Tibial artery (tissue), 4 donors: ENCODE results near the gene CCM2L.

Experiments
- DNase-seq, 2 donors: peaks; one replicate each; pipeline ENCODE4 v3.0.0-alpha.2; 2019
- H3K27ac ChIP-seq, 2 donors: fragments of 200-600 bp; sonication (generic) in 1 of 2; 1 replicate in 1 of 2; 2 replicates in 1 of 2; pipeline ENCODE4 v1.5.1; 2018 to 2019; ENCODE audit warnings: mild to moderate bottlenecking in 1 of 2
- H3K27me3 ChIP-seq, 2 donors: fragments of 200-600 bp; sonication (generic) in 1 of 2; one replicate each; pipeline versions ENCODE4 v1.5.1 to v1.6.0; 2016 to 2019
- H3K36me3 ChIP-seq, 3 donors: fragments of 200-600 bp; sonication (generic) in 2 of 3; one replicate each; pipeline ENCODE4 v1.5.1; 2016 to 2019; ENCODE audit warnings: mild to moderate bottlenecking in 2 of 3
- H3K4me1 ChIP-seq, 4 donors: fragments of 200-600 bp; sonication (generic) in 2 of 4; 1 replicate in 3 of 4; 2 replicates in 1 of 4; pipeline ENCODE4 v1.5.1; 2016 to 2019
- H3K4me3 ChIP-seq, 2 donors: fragments of 200-600 bp; sonication (generic) in 1 of 2; 1 replicate in 1 of 2; 2 replicates in 1 of 2; pipeline ENCODE4 v1.5.1; 2018 to 2019; ENCODE audit warnings: mild to moderate bottlenecking in 2 of 2
- H3K9me3 ChIP-seq, 3 donors: fragments of 200-600 bp; sonication (generic) in 1 of 3; one replicate each; pipeline ENCODE4 v1.5.1; 2016 to 2019
- CTCF ChIP-seq, 2 experiments: fragments of 200-600 bp in 1 of 2; fragments of 450-650 bp in 1 of 2; IDR thresholded peaks; one replicate each; pipeline ENCODE4 v1.5.1; 2017 to 2019; ENCODE audit warnings: antibody characterized with exemption in 2 of 2, mild to moderate bottlenecking in 1 of 2, moderate library complexity in 1 of 2
- intact Hi-C: fragments of 100-400 bp; cut with DNase I; formaldehyde crosslinking; loops from one replicate; pipeline ENCODE4 v1.15.0; 2023; ENCODE audit warnings: low total_unique reads

CCM2L gene

DNA sequence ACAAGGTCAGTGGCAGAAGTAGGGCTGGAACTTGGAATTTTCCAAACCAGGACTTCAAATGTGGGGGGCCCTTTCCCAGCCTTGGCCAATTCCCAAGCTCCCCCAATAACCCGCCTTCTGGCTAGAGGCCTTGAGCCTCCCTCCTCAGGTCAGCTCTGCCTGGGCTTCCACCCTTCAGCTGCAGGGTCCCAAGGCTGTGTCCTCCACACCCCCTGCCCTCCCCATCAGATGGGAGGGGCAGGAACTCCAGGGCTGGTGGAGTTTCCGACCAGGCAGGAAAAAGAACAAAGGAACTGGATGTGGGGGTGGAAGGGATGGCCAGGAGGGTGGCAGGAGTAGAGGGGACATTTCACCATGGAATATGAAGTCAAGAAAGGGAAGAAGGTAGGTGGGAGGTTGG lies at the start of gene CCM2L:
CCM2L (plus strand) TSS at position 338 of the 400 bp plus-strand sequence; CDS start at position 355, 17 bp downstream.
- no peak within 1 kb of the TSS for H3K27ac ChIP-seq

GRCh38 chr20:31962761-31963160 lies 47.5 kb upstream of the CCM2L start:
- no peak overlapping the region for H3K4me3 ChIP-seq
- peaks cover 0 to 62% of the 10 kb centered on the region in 2 donors for H3K27me3 ChIP-seq
- no peaks in the 10 kb centered on the region for H3K9me3 ChIP-seq
- no peak for TF ChIP-seq CTCF (IDR thresholded peaks at IDR 0.05)
- H3K27ac ChIP-seq = no peak overlapping the region
- intact Hi-C loops = no loop called here
- no peak for DNase-seq
- peaks cover 0 to under 1% (median 0%) of the 10 kb centered on the region in 4 donors for H3K4me1 ChIP-seq
- H3K36me3 ChIP-seq = no peaks in the 10 kb centered on the region

More for the DNA sequence above, at the start of gene CCM2L:
- Histone ChIP-seq H3K4me1 (no peaks in the 10 kb centered on the region), H3K9me3 (no peaks in the 10 kb centered on the region), H3K27me3 (peaks cover 0 to 40% of the 10 kb centered on the region in 2 donors), H3K36me3 (no peaks in the 10 kb centered on the region), H3K4me3 (peak within 1 kb of the TSS; percentile 9 to 27)
- intact Hi-C loops = no loop called here
- DNase-seq = no peak
- no peak for TF ChIP-seq CTCF (IDR thresholded peaks at IDR 0.05)

- no peak overlapping the region for H3K4me3 ChIP-seq
- DNase-seq = no peak
- no peak for TF ChIP-seq CTCF (IDR thresholded peaks at IDR 0.05)
- H3K9me3 ChIP-seq = no peaks in the 10 kb centered on the region
- H3K36me3 ChIP-seq = no peaks in the 10 kb centered on the region
- peaks cover 0 to 4% (median 0%) of the 10 kb centered on the region in 4 donors for H3K4me1 ChIP-seq
- H3K27ac ChIP-seq = no peak overlapping the region
- intact Hi-C loops = no loop called here
- H3K27me3 ChIP-seq = peaks cover 0 to 64% of the 10 kb centered on the region in 2 donors
Measured at GRCh38 chr20:31963889-31964288, 46.3 kb upstream of the CCM2L start.

GRCh38 chr20:31966991-31967655 lies 43.1 kb upstream of the CCM2L start:
- Histone ChIP-seq H3K27me3 (peaks cover 0 to 66% of the 10 kb centered on the region in 2 donors), H3K4me1 (peaks cover 0 to 4% (median 0%) of the 10 kb centered on the region in 4 donors), H3K9me3 (no peaks in the 10 kb centered on the region), H3K36me3 (no peaks in the 10 kb centered on the region), H3K4me3 (no peak overlapping the region), H3K27ac (no peak overlapping the region)
- TF ChIP-seq CTCF (IDR thresholded peaks at IDR 0.05) = no peak
- intact Hi-C loops = no loop called here
- no peak for DNase-seq

DNA sequence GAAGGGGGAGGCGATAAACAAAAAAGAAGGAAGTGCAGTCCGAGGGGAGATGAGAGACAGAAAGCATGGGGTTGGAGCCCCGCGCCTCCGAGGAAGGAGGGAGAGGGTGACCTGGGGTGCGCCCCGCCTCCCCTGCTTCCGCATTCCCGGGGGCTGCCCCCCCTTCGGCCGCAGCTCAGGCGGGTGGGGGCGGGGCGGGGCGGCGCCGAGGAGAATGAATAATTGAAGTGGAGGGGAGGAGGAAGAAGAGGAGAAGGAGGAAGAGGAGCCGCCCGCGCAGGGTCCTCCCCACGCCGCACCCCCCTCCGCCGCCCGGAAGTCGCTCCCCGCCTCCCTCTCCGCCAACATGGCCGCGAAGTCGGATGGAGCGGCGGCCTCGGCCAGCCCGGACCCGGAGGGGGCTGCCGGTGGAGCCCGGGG lies 42.4 kb upstream of the CCM2L start, which contains the start of gene XKR7:
XKR7 (plus strand) TSS at position 322 of the 420 bp plus-strand sequence; CDS start at position 347, 25 bp downstream.
- Histone ChIP-seq H3K9me3 (no peaks in the 10 kb centered on the region), H3K27me3 (peaks cover 0 to 58% of the 10 kb centered on the region in 2 donors), H3K4me1 (peaks cover 0 to 4% (median 0%) of the 10 kb centered on the region in 4 donors), H3K36me3 (no peaks in the 10 kb centered on the region), H3K27ac (no peak within 1 kb of the TSS), H3K4me3 (no peak within 1 kb of the TSS)
- DNase-seq = no peak
- no peak for TF ChIP-seq CTCF (IDR thresholded peaks at IDR 0.05)
- intact Hi-C loops = no loop called here
